ENCODE data around the gene NPPC.
"Not testable (repeated sequence)": the region's sequence is repeated elsewhere in the genome, so short reads cannot be mapped to it uniquely, and the experiment has no call there.

Gene NPPC

GRCh38 chr2:231914077-231914690 lies 12.0 kb downstream of the NPPC start:
- H3K36me3 Mint-ChIP-seq (ENCODE audit: low read depth) = no peaks in the 10 kb centered on the region
- no peak overlapping the region for H3K4me3 Mint-ChIP-seq

GRCh38 chr2:231911381-231911780 lies 14.8 kb downstream of the NPPC start:
- Mint-ChIP-seq H3K27ac (no peak overlapping the region), H3K9me3 (no peaks in the 10 kb centered on the region), H3K36me3 (ENCODE audit: low read depth) (no peaks in the 10 kb centered on the region), H3K27me3 (ENCODE audit: low read depth) (peaks cover 35% of the 10 kb centered on the region), H3K4me1 (no peaks in the 10 kb centered on the region), H3K4me3 (no peak overlapping the region)
- no peak for TF ChIP-seq CTCF (IDR thresholded peaks at IDR 0.05; ENCODE audit: unreplicated experiment in 3 of 3)

More at GRCh38 chr2:231914077-231914690, 12.0 kb downstream of the NPPC start:
- H3K4me1 Mint-ChIP-seq = no peaks in the 10 kb centered on the region
- no peak for TF ChIP-seq CTCF (IDR thresholded peaks at IDR 0.05; ENCODE audit: unreplicated experiment in 3 of 3)
- H3K27ac Mint-ChIP-seq = no peak overlapping the region
- H3K9me3 Mint-ChIP-seq = no peaks in the 10 kb centered on the region
- peaks cover 33% of the 10 kb centered on the region for H3K27me3 Mint-ChIP-seq (ENCODE audit: low read depth)

- Mint-ChIP-seq H3K4me1 (no peaks in the 10 kb centered on the region), H3K4me3 (no peak overlapping the region), H3K36me3 (ENCODE audit: low read depth) (no peaks in the 10 kb centered on the region), H3K27me3 (ENCODE audit: low read depth) (peaks cover 41% of the 10 kb centered on the region), H3K9me3 (no peaks in the 10 kb centered on the region), H3K27ac (no peak overlapping the region)
- no peak for TF ChIP-seq CTCF (IDR thresholded peaks at IDR 0.05; ENCODE audit: unreplicated experiment in 3 of 3)
Measured at GRCh38 chr2:231910771-231911170, 15.4 kb downstream of the NPPC start.

- not testable (repeated sequence) for H3K36me3 Mint-ChIP-seq (ENCODE audit: low read depth); H3K4me3 Mint-ChIP-seq; H3K4me1 Mint-ChIP-seq; H3K9me3 Mint-ChIP-seq; H3K27ac Mint-ChIP-seq
- peaks cover 41% of the 10 kb centered on the region for H3K27me3 Mint-ChIP-seq (ENCODE audit: low read depth)
Measured at GRCh38 chr2:231910161-231910560, 16.0 kb downstream of the NPPC start.

- Mint-ChIP-seq H3K36me3 (ENCODE audit: low read depth) (no peaks in the 10 kb centered on the region), H3K9me3 (no peaks in the 10 kb centered on the region), H3K27me3 (ENCODE audit: low read depth) (peaks cover 43% of the 10 kb centered on the region), H3K27ac (no peak overlapping the region), H3K4me3 (no peak overlapping the region), H3K4me1 (no peaks in the 10 kb centered on the region)
- TF ChIP-seq CTCF (IDR thresholded peaks at IDR 0.05; ENCODE audit: unreplicated experiment in 3 of 3) = no peak
Measured at GRCh38 chr2:231909631-231910030, 16.6 kb downstream of the NPPC start.

- TF ChIP-seq CTCF (IDR thresholded peaks at IDR 0.05; ENCODE audit: unreplicated experiment in 3 of 3) = no peak
- Mint-ChIP-seq H3K36me3 (ENCODE audit: low read depth) (no peaks in the 10 kb centered on the region), H3K27ac (no peak overlapping the region), H3K4me1 (no peaks in the 10 kb centered on the region), H3K9me3 (no peaks in the 10 kb centered on the region), H3K27me3 (ENCODE audit: low read depth) (peaks cover 40% of the 10 kb centered on the region), H3K4me3 (no peak overlapping the region)
Measured at GRCh38 chr2:231908584-231908983, 17.6 kb downstream of the NPPC start.
